Neural cell (in vitro differentiated cells): Measurements from ENCODE around the gene IL22RA2. TPM values are rescaled to one million over a fixed set of nuclear protein-coding genes. Genes with fewer than 3 reads are reported as not detected.

Experiments used
- H2AFZ ChIP-seq: fragments of 200-600, 300-800 bp; sonication (generic), shearing (Covaris generic); 2 replicates; pipeline ENCODE4 v1.6.0; 2014; ENCODE audit warnings: low read depth, mild to moderate bottlenecking, antibody characterized with exemption, low read length, moderate library complexity
- H3F3A ChIP-seq: fragments of 200-600 bp; shearing (Covaris generic); 2 replicates; pipeline ENCODE4 v1.6.1; 2016; ENCODE audit warnings: mild to moderate bottlenecking, moderate library complexity, mixed read lengths, antibody characterized with exemption, low read length; ENCODE audit not compliant: insufficient read depth, poor library complexity, severe bottlenecking
- H3K27ac ChIP-seq: fragments of 200-600, 300-800 bp; sonication (generic), shearing (Covaris generic); 2 replicates; pipeline ENCODE4 v1.5.1; 2014; ENCODE audit warnings: mild to moderate bottlenecking, low read length, moderate library complexity
- H3K27me3 ChIP-seq: fragments of 300-800, 200-600 bp; sonication (generic), shearing (Covaris generic); 2 replicates; pipeline ENCODE4 v1.6.0; 2014; ENCODE audit warnings: mild to moderate bottlenecking, low read depth, low read length, moderate library complexity; ENCODE audit not compliant: insufficient read depth
- H3K36me3 ChIP-seq: fragments of 300-800, 200-600 bp; sonication (generic), shearing (Covaris generic); 2 replicates; pipeline ENCODE4 v1.5.1; 2014; ENCODE audit warnings: mild to moderate bottlenecking, antibody characterized with exemption, low read length, moderate library complexity; ENCODE audit not compliant: insufficient read depth
- H3K4me2 ChIP-seq: fragments of 300-800, 200-600 bp; sonication (generic), shearing (Covaris generic); 2 replicates; pipeline ENCODE4 v1.6.0; 2014; ENCODE audit warnings: mild to moderate bottlenecking, low read length
- H3K4me3 ChIP-seq: fragments of 300-800, 200-600 bp; sonication (generic), shearing (Covaris generic); 2 replicates; pipeline ENCODE4 v1.5.1; 2014; ENCODE audit warnings: mild to moderate bottlenecking, low read length, moderate library complexity
- H3K79me2 ChIP-seq: fragments of 200-600 bp; shearing (Covaris generic); replicated peaks from 2 replicates; pipeline ENCODE4 v1.6.0; 2014; ENCODE audit warnings: mild to moderate bottlenecking, low read length, moderate library complexity; ENCODE audit not compliant: insufficient read depth
- H3K9ac ChIP-seq: fragments of 300-800, 200-600 bp; sonication (generic), shearing (Covaris generic); 2 replicates; pipeline ENCODE4 v1.6.1; 2016; ENCODE audit warnings: mild to moderate bottlenecking, low read length, mixed read lengths
- H3K9me2 ChIP-seq: fragments of 200-600 bp; shearing (Covaris generic); 2 replicates; pipeline ENCODE4 v1.6.1; 2016; ENCODE audit warnings: mild to moderate bottlenecking, low read length, mixed read lengths; ENCODE audit not compliant: insufficient read depth
- H3K9me3 ChIP-seq: fragments of 200-600, 300-800 bp; sonication (generic), shearing (Covaris generic); 2 replicates; pipeline ENCODE4 v1.6.1; 2016; ENCODE audit warnings: mild to moderate bottlenecking, mixed run types, low read length, moderate library complexity, mixed read lengths
- H4K20me1 ChIP-seq: fragments of 200-600 bp; shearing (Covaris generic); 2 replicates; pipeline ENCODE4 v1.6.1; 2016; ENCODE audit warnings: mild to moderate bottlenecking, mixed run types; ENCODE audit not compliant: insufficient read depth
- CTCF ChIP-seq: fragments of 450-650 bp; IDR thresholded peaks from 2 replicates; pipeline ENCODE4 v1.5.1; 2014; ENCODE audit warnings: antibody characterized with exemption, mild to moderate bottlenecking, moderate library complexity; ENCODE audit not compliant: poor library complexity, severe bottlenecking
- EP300 ChIP-seq: fragments of 450-650 bp; conservative IDR thresholded peaks from 2 replicates; pipeline ENCODE4 v1.6.1; 2014; ENCODE audit warnings: antibody characterized with exemption, mild to moderate bottlenecking, moderate library complexity; ENCODE audit not compliant: poor library complexity, severe bottlenecking
- EZH2 ChIP-seq: fragments of 200-600, 300-800 bp; shearing (Covaris generic), sonication (generic); IDR thresholded peaks from 2 replicates; pipeline ENCODE4 v1.6.1; 2014; ENCODE audit warnings: antibody characterized with exemption, low read length, borderline replicate concordance, mild to moderate bottlenecking; ENCODE audit not compliant: insufficient read depth, poor library complexity, severe bottlenecking
- MXI1 ChIP-seq: fragments of 450-650 bp; conservative IDR thresholded peaks from 2 replicates; pipeline ENCODE4 v1.6.1; 2014; ENCODE audit warnings: antibody characterized with exemption, mild to moderate bottlenecking; ENCODE audit not compliant: poor library complexity, severe bottlenecking
- POLR2AphosphoS5 ChIP-seq: IDR thresholded peaks from 2 replicates; pipeline ENCODE4 v1.6.1; 2012
- RAD21 ChIP-seq: fragments of 450-650 bp; conservative IDR thresholded peaks from 2 replicates; pipeline ENCODE4 v1.6.1; 2014; ENCODE audit warnings: antibody characterized with exemption, mild to moderate bottlenecking, moderate library complexity
- REST ChIP-seq: IDR thresholded peaks from 2 replicates; pipeline ENCODE4 v1.6.1; 2012; ENCODE audit warnings: borderline replicate concordance
- SMC3 ChIP-seq: fragments of 450-650 bp; conservative IDR thresholded peaks from 2 replicates; pipeline ENCODE4 v1.6.1; 2014; ENCODE audit warnings: antibody characterized with exemption, mild to moderate bottlenecking, moderate library complexity; ENCODE audit not compliant: poor library complexity
- TAF1 ChIP-seq: IDR thresholded peaks from 2 replicates; pipeline ENCODE4 v1.6.1; 2012; ENCODE audit warnings: low read depth
- polyA plus RNA-seq: library from polyadenylated mRNA; depleted of rRNA; stranded (reverse); fragments of >200 nt; gene quantifications from 2 replicates; pipeline ENCODE4 v1.2.3, GENCODE V29; 2014

Gene IL22RA2
- polyA plus RNA-seq, 1 donor from 2014 or later = not detected

- H3K4me3 ChIP-seq = no peak overlapping the region
- no peaks in the 10 kb centered on the region for H3K27me3 ChIP-seq
- no peak overlapping the region for H2AFZ ChIP-seq
- no peaks in the 10 kb centered on the region for H3K79me2 ChIP-seq
- no peaks in the 10 kb centered on the region for H3K36me3 ChIP-seq
- H3K27ac ChIP-seq = no peak overlapping the region
- no peaks in the 10 kb centered on the region for H3K9me2 ChIP-seq
- no peaks in the 10 kb centered on the region for H3F3A ChIP-seq
- H4K20me1 ChIP-seq = no peaks in the 10 kb centered on the region
- H3K4me2 ChIP-seq = no peak overlapping the region
- H3K9me3 ChIP-seq = no peaks in the 10 kb centered on the region
- TF ChIP-seq RAD21 = no peak
- TF ChIP-seq EZH2 = no peak
- no peak for TF ChIP-seq POLR2AphosphoS5
- no peak for TF ChIP-seq REST
- TF ChIP-seq SMC3 = no peak
- TF ChIP-seq CTCF = no peak
- TF ChIP-seq EP300 = no peak
- TF ChIP-seq TAF1 = no peak
- no peak for TF ChIP-seq MXI1
- H3K9ac ChIP-seq = no peak overlapping the region
Measured at GRCh38 chr6:137159912-137160311, 13.5 kb downstream of the IL22RA2 start.

- Histone ChIP-seq H3K9me2 (no peaks in the 10 kb centered on the region), H3K79me2 (no peaks in the 10 kb centered on the region), H3K4me2 (no peak overlapping the region), H4K20me1 (no peaks in the 10 kb centered on the region), H3F3A (no peaks in the 10 kb centered on the region), H3K27ac (no peak overlapping the region), H3K36me3 (no peaks in the 10 kb centered on the region), H3K9ac (no peak overlapping the region), H2AFZ (no peak overlapping the region), H3K9me3 (no peaks in the 10 kb centered on the region), H3K4me3 (no peak overlapping the region), H3K27me3 (no peaks in the 10 kb centered on the region)
- TF ChIP-seq SMC3 (no peak), EP300 (no peak), EZH2 (no peak), REST (no peak), TAF1 (no peak), RAD21 (no peak)
Measured at GRCh38 chr6:137157601-137158000, 15.8 kb downstream of the IL22RA2 start.
